ENCODE results near the gene INO80E.

Gene INO80E

GRCh38 chr16:29993903-29994599 lies 2.0 kb upstream of the INO80E start:
- no peak for DNase-seq

- DNase-seq: peak; percentile 16
Measured at GRCh38 chr16:29994600-29995323, 1.3 kb upstream of the INO80E start.

- peak; percentile 60 for DNase-seq
Measured at GRCh38 chr16:29995324-29995910, 624 bp upstream of the INO80E start, which contains the start of gene HIRIP3. Gene HIRIP3, minus strand, starts transcription at chr16:29995617. Its CDS starts 12 bp downstream, at chr16:29995605.

- no peak for DNase-seq
Measured at GRCh38 chr16:29996766-29997250, 767 bp downstream of the INO80E start.

DNA sequence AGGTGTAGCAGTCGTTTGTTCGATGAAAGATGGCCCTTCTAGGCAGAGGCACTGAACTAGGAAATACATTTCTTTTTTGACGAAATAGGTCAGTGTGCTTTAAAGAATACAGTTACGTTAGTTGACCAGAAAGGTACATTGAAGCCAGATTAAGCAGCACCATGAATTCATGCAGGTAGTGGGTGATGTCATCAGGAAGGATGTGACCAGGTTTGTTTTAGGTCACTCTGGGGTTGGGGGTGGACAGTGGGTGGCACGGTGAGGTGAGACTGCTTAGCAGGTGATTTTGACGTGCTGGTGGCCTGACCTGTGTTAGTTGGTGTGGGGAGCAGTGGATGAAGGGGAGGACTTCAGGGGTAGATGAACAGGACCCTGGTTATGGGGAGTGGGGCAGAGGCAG lies 3.6 kb downstream of the INO80E start:
- DNase-seq: no peak

GRCh38 chr16:30000735-30001631 lies 4.9 kb downstream of the INO80E start:
- no peak for DNase-seq

- DNase-seq: no peak
Measured at GRCh38 chr16:30002614-30003346, 6.7 kb downstream of the INO80E start.

DNA sequence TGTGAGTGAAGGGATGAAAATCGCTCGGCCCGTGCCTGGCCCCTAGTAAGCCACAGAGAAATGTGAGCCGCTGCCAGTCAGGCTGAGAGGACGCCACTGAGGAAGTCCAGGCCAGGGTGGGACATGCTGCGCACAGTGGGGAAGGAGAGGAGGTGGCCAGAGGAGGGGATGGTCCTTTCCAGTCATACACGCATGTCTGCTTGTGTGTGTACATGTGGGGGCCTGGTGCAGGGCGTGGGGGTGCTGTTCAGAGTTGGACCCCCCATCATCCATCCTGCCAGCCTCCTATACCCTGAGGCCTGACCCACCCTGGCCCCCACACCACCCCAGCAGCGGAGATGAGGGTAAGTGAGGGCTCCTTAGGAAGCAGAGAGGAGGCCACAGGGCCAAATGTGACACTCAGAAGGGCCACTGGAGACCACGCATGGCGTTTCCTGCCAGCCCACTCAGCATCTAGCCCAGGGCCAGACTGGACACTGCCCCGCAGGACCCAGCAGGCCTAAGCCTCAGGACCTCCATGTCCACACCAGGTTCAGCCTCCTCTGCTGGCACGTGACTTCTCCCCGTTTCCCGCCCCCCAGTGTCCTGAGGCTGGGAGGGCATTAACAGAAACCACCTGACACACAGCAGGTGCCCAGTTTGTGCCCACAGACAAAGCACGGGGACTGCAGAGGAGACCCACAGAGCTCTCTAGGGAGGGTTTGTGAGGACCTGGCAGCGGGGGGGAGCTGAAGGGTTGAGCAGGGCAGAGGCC lies 7.8 kb downstream of the INO80E start:
- no peak for DNase-seq

DNA sequence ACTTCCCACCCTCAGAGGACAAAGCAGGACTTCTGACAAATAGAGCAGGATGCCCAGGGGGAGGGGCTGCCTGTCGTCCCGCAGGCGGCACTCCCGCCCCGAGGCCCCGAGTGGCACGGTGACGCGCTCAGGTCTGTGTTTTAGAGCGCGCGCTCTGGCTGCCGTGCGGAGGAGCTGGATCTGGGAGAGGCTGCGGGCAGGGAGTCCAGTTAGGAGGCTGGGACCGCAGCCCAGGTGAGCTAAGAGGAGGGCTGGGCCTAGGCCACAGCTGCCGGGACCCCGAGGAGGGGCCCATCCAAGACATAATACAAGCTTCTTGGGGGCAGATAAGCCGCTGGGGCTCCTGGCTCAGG lies 8.4 kb downstream of the INO80E start:
- no peak for DNase-seq

- no peak for DNase-seq
Measured at GRCh38 chr16:30004811-30005242, 8.8 kb downstream of the INO80E start.

GRCh38 chr16:30005341-30006094 lies 9.5 kb downstream of the INO80E start:
- no peak for DNase-seq

GRCh38 chr16:30006095-30006473 lies 10.0 kb downstream of the INO80E start:
- DNase-seq: no peak

DNA sequence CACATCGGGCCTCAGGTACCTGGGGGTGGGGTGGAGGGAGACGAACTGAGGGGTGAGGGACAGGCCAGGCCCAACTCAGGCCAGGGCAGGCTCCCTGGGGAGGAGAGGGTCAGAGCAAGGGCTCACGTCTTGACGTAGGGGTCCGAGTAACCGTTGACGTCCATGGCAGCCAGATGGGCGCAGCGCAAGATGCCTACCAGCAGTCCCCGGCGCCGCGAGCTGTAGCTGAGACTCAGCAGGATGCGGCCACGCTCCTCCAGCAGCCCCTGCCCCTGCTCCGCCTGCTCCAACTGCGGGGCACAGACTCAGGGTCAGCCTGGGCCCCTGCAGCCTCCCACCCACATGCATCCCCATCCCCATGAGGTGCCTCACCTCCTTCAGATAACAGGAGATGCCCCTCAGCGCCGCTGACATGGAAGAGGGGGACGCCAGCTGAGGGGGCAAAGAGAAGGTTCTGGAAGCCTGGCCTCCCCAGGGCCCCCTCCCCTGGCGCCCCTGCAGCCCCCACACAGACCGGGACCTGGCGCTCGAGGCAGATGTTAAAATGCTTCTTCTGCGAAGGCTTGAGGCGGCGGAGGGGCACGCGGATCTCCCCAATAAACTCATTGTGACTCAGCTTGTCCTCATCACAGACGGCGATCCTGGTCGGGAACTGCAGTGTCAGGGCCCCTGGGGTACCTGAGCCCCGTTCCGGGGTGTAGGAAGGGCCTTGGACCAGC lies 10.8 kb downstream of the INO80E start:
- no peak for DNase-seq

DNA sequence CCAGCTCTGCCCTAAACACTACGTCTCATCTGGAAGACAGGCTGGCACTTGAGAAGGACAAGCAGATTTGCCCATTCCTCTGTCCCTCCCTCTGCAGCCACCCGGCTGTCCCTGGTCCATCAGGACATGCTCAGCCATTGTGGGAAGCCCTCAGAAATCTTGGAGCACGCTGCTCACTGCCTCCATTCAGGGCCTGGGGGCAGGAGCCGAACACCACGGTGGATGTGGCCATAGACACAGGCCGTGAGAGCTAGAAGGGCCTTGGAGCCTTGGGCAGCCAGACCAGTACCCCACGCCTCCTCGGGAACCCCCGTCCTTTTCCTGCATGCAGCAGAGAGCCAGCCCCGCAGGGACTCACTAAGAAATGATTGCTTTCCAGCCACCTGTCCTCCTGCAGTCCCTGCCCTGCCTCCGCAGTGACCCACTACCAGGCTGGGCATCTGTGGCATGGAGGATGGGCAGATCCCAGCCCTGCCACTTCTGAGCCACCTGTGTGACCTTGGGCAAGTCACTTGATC lies 11.4 kb downstream of the INO80E start:
- no peak for DNase-seq

- DNase-seq: no peak
Measured at GRCh38 chr16:30009085-30009862, 13.2 kb downstream of the INO80E start.

DNA sequence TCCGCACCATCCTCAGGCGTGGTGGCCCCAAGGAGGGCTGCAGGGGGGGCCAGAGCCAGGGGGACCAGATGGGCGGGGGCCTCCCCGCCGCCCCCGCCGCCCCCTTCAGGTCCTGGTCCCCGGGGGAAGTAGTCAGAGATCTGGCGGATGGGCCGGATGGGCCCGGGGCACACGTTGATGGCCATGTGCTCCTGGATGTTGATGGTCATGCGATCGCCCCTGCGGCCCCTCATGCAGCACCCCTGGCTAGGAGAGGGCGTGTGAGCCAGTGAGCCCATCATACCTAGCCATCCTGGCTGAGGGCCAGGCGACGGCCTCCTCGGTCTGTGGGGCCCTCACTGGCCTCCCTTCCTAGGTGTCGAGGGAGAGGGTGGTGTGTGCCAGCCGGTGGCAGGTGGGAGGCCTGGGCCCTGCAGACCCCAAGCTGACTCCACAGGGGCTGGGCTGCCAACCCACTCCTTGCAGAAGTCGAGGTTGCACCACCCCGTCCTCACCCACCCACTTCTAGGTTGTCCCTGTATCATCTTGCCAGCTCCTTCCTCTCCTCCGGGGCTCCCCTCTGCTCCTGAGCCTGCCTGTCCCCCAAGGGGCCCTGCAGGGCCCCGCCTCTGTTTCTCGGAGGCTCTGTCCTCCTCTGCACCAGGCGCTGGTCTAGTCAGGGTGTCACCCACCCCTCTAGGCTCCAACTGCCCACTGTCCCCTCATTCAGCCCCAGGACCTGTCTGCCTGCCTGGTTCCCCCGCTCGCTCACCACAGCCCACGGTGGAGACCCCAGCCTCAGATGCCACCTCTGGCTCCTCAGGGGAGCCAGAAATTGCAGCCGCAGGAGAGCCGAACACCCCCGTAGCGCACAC lies 14.2 kb downstream of the INO80E start:
- no peak for DNase-seq

- no peak for DNase-seq
Measured at GRCh38 chr16:30010844-30011713, 15.0 kb downstream of the INO80E start, which contains the start of gene DOC2A. Gene DOC2A, minus strand, starts transcription at chr16:30011027. Its CDS starts 805 bp downstream, at chr16:30010222.

All from GOT3 (cell line).